Ovary (tissue), 3 donors: Measurements from ENCODE around the gene KRT10.

ENCODE experiments used
- POLR2A ChIP-seq: fragments of 450-650 bp; IDR thresholded peaks from one replicate; pipeline ENCODE4 v1.6.1; 2017; ENCODE audit warnings: antibody characterized with exemption, mild to moderate bottlenecking, moderate library complexity
- TF ChIP-seq, protein P1 (sequence below), 3 donors: fragments of 450-650 bp in 2 of 3; fragments of 200-600 bp in 1 of 3; IDR thresholded peaks; one replicate each; pipeline versions ENCODE4 v1.5.1 to v1.8.0; 2016 to 2022; ENCODE audit warnings: antibody characterized with exemption in 3 of 3, mild to moderate bottlenecking in 1 of 3
- donor health status: DM: no; HTN: no; CAD: no.

DNA sequence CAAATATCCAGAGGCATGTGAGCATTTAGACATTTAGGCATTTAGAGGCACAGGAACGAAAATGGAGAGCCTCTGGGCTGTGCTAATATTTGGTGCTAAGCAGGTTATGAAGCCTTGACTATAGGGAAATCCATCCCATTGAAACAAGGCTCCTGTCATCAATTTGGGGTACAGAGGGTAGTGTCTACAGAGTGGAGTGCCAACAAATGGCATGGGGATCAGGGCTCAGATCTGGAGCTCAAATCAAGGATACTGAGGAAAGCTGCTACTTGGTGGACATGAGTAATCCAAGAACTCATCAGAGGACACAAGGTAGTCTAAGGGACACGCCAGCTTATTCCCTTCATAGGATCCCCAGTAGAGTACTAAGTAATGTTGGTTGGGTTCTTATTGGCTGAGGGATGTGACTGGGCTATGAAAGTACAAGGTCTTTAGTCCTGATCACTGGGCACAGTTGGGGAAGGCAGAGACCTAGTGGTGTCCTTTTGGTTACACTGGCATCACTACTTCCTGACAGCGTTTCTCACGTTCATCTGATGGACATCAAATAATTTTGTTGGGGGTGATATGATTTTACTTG lies 5.2 kb downstream of the KRT10 start:
- TF ChIP-seq, protein P1, sequence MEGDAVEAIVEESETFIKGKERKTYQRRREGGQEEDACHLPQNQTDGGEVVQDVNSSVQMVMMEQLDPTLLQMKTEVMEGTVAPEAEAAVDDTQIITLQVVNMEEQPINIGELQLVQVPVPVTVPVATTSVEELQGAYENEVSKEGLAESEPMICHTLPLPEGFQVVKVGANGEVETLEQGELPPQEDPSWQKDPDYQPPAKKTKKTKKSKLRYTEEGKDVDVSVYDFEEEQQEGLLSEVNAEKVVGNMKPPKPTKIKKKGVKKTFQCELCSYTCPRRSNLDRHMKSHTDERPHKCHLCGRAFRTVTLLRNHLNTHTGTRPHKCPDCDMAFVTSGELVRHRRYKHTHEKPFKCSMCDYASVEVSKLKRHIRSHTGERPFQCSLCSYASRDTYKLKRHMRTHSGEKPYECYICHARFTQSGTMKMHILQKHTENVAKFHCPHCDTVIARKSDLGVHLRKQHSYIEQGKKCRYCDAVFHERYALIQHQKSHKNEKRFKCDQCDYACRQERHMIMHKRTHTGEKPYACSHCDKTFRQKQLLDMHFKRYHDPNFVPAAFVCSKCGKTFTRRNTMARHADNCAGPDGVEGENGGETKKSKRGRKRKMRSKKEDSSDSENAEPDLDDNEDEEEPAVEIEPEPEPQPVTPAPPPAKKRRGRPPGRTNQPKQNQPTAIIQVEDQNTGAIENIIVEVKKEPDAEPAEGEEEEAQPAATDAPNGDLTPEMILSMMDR (IDR thresholded peaks at IDR 0.05), result no peak
- no peak for TF ChIP-seq POLR2A
